ENCODE measurements around the gene TMEM179B.
"Not testable (repeated sequence)": the region's sequence is repeated elsewhere in the genome, so short reads cannot be mapped to it uniquely, and the experiment has no call there.

DNA sequence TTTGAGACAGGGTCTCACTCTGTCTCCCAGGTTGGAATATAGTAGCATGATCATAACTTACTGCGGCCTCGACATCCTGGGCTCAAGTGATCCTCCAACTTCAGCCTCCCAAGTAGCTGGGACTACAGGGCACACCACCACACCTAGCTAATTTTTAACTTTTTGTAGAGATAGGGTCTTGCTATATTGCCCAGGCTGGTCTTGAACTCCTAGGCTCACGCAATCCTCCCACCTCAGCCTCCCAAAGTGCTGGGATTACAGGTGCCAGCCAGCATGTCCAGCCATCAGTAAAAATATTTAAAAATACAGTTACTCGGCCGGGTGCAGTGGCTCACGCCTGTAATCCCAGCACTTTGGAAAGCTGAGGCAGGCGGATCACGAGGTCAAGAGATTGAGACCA is 40.9 kb downstream of the TMEM179B start:
- TF ChIP-seq, protein P1, sequence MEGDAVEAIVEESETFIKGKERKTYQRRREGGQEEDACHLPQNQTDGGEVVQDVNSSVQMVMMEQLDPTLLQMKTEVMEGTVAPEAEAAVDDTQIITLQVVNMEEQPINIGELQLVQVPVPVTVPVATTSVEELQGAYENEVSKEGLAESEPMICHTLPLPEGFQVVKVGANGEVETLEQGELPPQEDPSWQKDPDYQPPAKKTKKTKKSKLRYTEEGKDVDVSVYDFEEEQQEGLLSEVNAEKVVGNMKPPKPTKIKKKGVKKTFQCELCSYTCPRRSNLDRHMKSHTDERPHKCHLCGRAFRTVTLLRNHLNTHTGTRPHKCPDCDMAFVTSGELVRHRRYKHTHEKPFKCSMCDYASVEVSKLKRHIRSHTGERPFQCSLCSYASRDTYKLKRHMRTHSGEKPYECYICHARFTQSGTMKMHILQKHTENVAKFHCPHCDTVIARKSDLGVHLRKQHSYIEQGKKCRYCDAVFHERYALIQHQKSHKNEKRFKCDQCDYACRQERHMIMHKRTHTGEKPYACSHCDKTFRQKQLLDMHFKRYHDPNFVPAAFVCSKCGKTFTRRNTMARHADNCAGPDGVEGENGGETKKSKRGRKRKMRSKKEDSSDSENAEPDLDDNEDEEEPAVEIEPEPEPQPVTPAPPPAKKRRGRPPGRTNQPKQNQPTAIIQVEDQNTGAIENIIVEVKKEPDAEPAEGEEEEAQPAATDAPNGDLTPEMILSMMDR (IDR thresholded peaks at IDR 0.05 in 4 of 5, conservative IDR thresholded peaks at IDR 0.05 in 1 of 5) = not testable (repeated sequence)
- not testable (repeated sequence) for TF ChIP-seq POLR2A (IDR thresholded peaks at IDR 0.05)

Measured in gastrocnemius medialis (tissue), 4 donors.